ENCODE results near the gene PARVA. TPM values are rescaled to one million over a fixed set of nuclear protein-coding genes. Genes with fewer than 3 reads are reported as not detected.

The PARVA gene
- total RNA-seq, 1 donor from 2014 or later, result 26.3 TPM

DNA sequence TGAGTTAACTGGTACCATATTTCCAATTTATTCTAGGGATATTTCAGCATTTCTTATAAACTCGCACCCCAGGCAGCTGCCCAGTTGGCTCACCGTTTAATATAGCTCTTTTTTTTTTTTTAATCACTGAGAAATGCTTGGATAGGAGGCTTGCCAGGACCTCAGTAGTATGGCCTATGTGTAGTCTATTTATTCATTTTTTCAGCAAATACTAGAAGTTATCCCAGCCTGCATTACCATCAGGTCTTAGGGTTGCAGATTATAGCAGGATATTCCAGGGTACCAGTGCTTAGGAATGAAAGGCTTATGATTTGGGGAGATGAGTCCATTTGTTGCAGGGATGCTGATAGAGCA is 26.6 kb downstream of the PARVA start:
- peak; percentile 54 for DNase-seq

DNA sequence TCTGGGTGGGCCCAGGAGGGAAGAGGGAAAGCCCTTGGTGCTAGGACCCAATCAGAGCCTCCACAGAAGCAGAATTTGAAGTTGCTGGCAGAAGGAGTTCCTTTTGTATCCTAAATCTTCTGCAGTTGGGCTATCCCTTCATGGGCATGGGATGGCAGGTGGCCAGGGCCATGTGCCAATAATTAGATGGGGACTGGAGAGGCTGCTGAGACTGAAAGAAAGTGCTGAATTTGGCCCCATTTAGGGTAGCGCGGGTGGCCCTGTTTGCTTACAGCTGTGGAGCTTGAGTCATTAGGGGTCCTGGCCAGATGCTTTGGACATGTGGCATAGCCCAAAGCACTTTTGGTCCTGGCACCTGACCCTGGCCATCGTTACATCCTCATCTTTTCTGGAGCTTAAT is 27.1 kb downstream of the PARVA start:
- peak; percentile 95 for DNase-seq

DNA sequence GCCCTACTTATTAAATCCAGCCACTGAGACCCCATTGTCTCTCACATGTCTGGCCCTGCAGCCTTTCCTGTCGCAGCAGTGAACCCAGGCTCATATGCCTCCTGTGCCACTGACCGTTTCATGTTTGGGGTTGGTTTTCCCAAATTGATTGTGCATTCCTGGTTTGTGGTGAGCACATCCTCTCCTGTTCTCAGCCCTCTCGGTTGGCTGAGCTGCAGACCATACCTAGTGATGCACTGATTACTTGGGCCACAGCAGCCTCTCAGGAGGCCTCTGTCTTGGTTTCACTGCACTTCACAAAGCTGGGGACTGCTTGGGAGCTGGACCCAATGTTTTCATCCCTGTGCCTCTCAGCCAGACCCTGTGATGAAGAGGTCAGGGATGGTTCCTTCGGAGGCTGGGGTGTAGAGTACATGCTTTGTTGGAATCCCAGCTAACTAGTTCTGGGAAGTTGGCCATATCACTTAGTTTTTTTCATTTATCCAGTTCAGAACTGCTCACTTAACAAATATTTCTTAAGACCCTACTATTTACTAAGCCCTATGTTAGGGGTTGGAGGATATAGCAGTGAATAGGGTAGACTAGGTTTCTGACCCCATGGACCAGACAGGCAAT is 30.9 kb downstream of the PARVA start:
- DNase-seq, result no peak

DNA sequence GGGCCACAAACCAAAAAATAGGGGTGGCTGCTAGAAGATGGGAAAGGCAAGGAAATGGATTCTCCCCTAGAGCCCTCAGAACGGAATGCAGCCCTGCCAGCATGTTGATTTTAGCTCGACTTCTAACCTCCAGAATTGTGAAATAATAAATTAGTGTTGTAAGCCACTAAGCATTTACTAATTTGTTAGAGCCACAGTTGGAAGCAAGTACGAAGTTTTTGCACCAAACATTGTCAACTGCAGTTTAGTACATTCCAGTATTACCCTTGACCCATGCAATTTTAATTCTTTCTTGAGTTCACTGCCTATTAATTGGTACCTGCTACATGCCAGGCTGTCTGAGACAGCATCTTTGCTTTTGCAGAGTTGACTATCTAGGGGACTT is 32.2 kb downstream of the PARVA start:
- no peak for DNase-seq

DNA sequence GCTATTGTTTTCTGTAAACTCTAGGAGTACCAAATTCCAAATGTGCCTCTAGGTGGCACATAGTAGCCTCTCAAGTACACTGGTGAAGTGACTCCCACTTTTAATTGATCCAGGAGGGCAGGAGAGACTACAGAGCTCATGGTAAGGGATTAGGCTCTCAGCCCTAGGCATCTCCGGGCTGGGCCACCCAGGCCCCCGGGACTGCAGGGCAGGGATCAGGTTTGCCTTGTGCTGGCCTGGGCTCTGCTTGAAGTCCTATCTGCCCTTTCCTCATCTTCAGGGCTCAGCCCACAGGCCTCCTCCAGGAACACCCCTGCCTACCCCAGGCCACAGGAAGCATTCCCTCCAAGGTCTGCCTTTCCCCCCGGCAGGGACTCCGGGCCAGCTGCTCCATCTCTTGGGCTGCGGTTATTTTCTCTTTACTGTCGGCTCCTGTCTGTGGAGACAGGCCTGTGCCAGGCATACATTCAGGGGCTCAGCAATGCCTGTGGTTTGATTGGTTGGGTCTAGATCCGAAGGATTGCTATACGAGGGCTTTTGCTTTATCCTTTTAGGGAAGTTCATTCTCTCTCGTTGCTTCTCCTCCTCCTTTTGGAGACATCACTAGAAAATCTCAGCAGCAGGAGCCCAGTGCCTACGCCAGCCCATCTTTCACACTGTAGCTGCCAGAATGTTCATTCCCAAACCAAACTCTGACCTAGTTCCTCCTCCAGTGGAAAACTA is 32.8 kb downstream of the PARVA start:
- peak; percentile 59 for DNase-seq

DNA sequence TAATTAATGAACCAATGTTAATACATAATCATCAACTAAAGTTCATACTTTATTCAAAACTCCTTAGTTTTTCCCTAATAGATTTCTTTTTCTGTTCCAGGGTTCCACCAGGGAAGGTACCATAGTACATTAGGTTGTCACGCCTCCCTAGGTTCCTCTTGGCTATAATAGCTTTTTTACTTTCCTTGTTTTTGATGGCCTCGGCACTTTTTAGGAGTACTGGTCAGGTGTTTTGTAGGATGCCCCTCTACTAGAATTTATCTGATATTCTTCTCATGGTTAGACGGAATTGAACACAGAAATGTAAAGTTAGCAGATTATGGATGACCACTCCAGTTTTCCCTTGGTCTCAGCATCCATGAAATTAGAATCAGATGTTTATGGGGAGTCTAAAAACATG is 34.0 kb downstream of the PARVA start:
- no peak for DNase-seq

DNA sequence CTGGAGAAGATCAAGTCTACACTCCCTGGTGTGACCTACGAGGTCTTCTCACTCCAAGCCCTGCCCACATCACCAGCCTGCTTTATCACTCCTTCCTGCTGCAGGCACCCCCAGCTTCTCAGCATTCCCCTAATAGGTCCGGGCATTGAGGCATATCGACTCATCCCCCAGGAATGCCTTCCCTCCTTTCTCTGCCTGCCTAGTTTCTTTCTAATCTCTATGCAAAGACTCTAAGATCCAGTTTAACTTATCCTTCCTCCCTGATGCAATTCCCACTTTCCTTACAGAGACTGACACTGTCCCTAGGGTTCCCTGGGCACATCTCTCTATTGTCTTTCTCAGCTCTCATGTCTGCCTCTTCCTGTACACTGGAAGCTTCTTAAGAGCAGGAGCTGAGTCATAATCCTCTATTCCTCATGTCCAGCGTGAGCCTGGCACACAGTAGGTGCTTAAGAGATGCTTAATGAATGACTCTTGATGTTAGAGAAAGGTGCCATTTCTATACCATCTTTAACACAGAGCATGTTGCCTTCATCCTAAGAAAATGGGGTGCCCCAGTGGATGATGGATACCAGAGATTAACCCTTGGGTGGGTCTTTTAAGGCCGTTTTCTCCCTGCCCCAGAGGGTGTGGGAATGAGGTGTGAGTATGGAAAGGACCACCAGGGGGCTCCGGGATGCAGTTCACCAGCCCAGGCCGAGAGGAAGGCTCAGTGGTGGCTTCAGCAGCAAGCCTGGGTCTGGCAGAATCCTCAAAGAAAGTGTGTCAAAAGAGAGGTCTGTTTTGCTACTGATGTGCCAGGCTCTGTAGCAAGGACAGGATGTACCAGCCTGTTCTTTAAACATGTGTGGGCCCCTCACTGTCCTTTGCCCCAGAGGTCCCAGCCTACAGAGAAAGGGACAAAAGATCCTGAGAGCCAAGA is 34.7 kb downstream of the PARVA start:
- peak; percentile 82 for DNase-seq

DNA sequence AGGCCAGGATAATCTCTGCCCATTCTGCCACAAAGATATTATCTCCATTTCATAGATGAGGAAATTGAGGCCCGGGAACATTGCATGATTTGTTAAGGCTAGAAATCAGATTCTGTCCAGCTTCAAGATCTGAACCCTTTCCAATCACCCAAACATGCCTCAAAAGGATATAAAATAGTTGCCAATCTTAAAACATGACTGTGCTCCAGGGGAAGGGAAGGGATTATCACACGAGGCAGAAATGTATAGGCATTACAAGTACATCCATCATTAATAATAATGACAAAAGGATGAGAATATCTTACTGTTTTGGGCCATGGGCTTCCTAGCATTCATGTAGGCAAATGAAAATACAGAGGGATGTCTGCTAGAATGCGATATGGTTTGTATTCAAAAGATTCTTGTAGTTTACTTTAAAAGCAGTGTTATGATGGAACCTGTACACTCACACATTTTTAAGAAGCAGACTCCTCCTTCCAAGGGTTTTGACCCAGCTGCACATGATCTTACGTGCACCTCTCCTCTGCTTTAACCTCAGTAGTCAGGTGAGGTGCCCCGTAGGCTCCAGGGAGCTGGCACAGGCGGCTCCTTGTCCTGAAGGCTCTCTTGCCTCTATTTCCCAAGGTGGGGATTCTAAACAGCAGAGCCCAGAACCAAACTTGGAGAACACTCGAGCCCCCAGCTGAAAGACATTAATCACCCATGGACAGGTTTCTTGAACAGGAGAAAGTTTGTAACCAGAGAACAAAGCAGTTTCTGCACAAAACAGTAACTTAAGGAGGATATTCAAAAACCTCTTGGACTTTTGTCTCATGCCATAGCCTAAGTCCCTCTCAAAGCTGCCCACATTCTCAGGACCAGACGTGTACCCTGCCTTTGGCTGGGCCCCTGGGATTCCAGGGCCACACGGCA is 36.0 kb downstream of the PARVA start:
- no peak for DNase-seq

DNA sequence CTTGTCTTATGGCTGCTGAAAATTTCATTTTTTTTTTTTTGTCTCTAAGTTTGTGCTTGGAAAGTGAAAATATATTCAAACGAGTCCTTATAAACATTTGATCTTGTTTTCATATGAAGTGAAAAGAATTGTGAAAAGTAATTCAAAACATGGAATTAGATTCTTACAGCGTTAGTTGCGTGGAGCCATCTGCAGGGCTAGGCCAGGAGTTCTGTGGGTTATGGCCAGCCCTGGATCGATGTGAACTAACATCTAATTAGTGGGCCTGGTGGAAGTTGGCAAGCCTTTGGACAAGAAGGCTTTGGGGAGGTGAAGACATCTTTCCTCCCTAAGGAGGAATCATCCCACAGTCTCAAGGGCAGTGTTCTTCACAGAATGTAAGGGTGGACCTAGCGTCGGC is 37.2 kb downstream of the PARVA start:
- DNase-seq, result no peak

DNA sequence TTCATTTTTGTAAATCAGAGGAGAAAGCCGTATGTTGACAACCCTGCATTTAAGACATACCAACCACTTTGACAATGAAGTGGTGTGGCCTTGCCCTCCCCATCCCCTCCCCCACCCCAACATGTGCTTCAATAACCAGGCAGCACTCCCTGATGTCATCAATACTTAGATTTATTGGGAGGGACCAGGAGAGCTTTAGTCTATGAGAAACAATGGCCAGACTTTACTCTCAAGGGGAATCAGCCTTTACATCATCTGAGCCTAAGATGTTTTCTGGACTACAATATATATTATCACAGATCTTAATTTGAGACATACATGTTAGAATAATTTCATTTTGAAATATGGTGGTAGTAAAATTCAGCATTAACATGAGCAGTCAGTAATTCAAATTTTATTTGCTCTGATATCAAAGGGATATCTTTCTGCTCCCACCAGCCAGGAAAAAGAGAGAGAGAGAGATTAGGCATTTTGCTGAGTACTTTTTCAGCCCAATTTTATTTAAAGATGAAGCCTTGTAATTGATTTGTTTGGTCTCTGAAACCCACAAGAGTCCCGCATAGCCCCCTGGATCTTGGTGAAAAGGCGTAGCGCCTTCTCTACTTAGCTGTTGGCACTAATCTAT is 38.1 kb downstream of the PARVA start:
- DNase-seq, result no peak

DNA sequence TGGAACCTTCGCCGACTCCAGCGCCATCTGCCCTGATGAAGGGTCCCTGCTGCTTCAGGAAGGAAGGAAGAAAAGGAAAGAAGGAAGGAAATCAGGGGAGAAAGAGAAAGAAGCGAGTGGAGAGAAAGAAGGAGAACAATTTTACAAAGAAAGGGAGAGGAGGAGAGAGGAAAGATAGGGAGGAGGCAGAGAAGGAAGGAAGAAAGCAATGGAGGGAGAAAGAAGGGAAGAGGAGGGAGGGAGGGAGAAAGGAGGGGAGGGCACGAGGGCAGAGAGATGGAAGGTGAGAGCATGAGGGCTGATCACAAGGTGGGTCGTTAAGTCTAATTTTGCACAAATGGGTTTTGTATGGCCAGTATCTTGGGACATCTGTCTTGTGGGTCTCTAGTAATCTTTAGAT is 39.2 kb downstream of the PARVA start:
- DNase-seq, result no peak

DNA sequence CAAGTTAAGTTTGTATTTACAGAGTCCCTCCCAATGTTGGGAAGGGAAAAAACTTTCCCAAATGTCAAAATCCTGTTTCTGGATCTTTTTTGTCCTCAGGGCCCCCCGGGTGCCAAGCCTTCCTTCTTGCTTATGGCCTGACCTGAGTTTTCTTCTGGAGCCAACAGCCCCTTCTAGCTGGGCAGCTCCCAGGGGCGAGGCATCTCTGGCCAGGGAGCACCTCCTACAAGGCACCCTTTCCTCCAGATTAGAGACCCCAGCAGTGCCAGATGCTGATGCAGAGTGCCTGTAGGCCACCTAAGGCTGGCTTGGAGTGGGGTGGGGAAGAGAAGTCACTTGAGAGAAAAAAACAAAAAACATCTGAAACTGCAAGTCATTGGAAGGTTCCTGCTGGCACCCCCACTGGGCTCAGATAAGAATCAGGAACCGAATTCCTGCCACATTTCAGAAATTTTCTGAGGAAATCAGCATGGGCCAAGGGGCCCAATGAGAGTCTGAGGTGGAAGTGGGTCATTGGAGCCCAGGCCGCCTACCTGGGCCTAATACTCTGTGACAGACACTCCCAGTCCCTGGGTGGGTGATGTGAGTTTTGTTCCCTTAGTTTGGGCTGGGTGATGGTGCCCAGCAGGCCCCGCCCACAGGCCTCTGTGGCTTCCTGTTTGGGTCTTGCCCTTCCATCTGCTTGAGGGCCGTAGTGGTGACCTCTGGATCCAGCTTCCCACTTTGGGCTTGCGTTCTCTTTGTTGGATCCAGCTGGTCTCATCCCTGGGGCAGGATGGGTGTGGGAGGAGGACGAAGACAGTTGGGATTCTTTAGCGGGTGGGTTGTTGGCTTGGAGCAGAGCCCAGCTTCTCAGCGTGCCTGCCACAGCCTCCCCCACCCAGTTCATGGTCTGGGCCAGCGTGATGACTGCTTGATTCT is 40.6 kb downstream of the PARVA start:
- DNase-seq, result peak; percentile 71

DNA sequence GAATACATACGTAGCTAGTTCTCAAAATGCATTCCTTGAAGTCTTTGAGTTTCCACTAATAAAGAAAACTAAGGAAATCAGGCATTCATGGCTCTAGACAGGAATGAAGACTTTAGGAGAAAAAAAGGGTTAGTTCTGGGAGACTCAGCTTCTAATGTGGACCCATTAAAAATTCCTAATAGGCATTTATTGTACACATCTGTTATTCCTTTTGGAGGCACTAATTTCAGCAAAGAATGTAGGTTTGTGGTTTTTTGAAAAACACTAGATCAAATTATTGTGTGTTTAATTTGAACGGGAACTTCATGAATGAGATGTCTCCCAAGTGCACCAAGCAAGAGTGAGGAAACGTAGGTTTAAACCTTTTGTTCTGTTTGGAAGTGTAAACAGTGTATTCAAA is 42.7 kb downstream of the PARVA start:
- no peak for DNase-seq

DNA sequence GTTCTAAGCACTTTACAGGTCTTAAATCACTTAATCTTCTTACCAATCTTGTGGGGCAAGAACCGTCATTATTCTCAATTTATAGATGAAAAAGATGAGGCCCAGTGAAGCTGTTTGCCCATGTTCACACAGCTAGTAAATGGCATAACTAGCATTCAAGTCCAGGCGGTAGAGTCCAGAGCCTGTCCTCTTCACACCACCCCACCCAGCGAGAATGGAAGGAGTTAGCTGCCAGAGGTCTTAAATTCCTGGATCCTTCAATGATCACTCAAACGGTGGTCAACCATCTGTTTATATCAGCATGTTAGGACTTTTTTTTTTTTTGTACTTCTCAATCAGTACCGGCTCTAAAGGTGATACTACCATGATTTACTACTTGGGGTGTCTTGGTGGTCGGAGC is 43.3 kb downstream of the PARVA start:
- no peak for DNase-seq

DNA sequence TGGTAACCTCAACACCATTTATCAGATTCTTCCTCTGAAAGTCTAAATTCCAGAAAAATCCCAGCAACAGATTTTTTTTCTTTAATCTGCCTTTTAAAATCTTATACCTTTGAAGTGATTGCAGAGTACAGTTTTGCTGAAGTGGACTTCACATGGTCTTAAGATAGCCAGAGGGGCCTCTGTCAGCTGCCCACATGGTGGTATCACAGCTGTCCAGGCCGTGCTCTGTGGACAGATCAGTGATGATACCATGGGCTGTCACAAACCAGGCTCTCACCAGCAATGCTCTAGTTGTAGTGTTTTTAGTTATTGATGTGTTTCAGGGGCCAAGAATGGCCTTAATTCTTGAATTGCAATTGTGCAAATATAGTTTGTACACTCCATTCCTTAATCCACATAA is 44.0 kb downstream of the PARVA start:
- no peak for DNase-seq

DNA sequence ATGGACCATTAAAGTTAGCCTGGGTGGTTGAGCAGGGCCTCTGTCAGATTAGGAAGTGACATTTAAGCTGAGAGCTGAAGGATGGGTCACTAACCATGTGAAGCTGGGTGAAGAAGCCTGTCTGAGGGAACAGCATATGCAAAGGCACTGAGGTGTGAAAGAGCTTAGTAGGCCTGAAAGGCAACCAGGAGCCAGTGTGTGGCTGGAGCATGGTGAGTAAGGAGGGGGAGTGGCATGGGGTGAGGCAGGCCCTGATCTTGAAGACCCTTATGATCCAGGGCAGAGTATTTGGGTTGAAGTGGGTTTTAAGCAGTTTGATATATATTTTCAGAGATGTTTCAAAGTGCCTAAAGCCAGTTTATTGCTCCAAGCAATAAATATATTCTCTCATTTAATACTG is 48.8 kb downstream of the PARVA start:
- DNase-seq, result no peak

DNA sequence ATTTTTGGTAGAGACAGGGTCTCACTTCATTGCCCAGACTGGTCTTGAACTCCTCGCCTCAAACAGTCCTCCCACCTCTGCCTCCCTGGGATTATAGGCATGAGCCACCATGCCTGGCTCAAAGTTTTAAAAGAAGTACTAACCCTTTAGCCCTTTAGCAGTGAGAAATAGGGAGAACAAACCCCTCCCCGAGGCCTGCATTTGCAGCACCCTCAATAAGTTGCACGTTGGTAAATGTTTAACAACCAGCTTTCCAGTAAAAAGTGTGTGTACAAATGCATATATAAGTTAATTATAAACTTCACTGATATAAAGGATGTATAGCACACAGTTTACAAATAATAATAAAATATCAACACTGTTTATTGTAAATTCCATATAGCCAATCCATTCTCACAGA is 51.8 kb downstream of the PARVA start:
- no peak for DNase-seq

DNA sequence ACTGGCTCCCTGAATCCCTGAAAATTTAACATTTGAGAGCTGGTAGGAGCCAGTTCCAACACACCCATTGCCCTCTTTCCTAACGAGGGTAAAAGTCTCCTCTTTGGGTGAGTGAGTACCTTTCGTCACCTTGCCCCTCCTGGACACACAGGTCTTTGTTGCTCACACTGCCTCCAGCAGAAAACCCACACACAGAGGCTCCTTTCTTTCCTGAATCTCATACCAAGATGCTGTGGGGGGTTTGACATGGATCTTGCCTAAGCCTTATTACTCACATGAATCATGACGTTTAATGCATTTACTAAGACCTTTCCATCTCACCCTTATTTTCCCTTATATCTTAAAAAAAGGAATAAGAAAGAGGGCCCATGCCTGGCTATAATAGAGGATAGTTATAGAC is 53.0 kb downstream of the PARVA start:
- DNase-seq, result peak; percentile 13

DNA sequence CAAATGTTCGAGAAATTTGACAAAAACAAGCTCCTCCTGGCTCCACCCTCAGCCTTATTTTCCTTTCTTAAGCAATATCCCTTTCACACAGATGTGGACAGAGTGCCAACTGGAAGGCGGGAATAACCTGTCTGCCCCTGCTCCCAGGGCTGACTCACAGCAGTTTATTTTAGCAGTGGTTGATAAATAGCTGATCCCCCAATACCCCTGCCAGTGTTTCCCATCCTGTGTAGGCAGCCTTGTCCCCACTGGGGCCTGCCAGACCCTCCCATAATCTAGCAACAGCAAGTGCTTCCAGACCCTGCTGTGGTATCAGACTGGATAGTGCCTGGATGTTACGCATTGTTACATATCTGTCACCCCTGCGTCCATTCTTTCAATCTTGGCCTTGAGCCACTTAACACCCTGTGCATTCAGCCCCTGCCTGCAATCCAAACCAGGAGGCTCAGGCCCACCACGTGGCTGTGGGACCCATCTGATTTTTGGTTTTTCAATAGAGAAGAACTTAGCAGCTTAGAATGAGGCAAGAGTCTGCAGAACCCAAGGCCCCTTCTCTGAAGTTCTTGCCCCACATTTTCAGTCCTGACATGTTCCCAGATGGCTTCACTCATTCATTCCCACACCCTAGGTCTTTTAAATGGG is 53.7 kb downstream of the PARVA start:
- peak; percentile 66 for DNase-seq

DNA sequence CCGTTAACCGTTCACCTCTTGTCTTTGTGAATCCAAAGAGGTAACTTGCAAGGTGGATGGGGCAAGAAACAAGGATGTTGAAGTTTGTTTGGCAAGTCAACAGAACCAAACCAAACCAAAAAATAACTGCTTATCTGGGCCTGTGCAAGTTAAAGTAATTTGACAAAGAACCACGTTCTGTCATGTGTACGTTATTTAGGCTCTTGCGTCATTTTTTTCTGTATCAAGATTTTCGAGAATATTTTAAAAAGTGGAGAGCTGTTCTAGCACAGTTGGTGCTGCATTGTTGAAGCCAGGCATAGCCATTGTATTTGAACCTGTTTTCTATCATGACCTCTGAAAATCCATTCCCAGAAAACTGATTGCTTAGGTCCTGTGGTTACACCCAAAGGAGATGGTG is 55.1 kb downstream of the PARVA start:
- DNase-seq, result no peak
